Bronchial epithelial cell (primary cell): ENCODE data around the gene KIT. TPM values are rescaled to one million over a fixed set of nuclear protein-coding genes. Genes with fewer than 3 reads are reported as not detected.

Experiments used
- DNase-seq: peaks from one replicate; pipeline ENCODE4 v3.0.0-alpha.2; 2010; ENCODE audit warnings: low read depth
- FAIRE-seq: peaks from 2 replicates; lab custom pipeline; 2011; peaks lifted over from hg19 to GRCh38; lab: Jason Lieb, UNC
- H3K27me3 ChIP-seq: 2 replicates; pipeline ENCODE4 v1.5.1; 2011; ENCODE audit warnings: low read length; ENCODE audit not compliant: control insufficient read depth, insufficient read depth
- H3K36me3 ChIP-seq: 2 replicates; pipeline ENCODE4 v1.5.1; 2011; ENCODE audit warnings: low read length; ENCODE audit not compliant: control insufficient read depth, insufficient read depth
- H3K4me3 ChIP-seq: 2 replicates; pipeline ENCODE4 v1.5.1; 2011; ENCODE audit warnings: mild to moderate bottlenecking, low read depth, low read length, control low read depth
- total RNA-seq: library from RNA; depleted of rRNA; stranded (reverse); fragments of >200 nt; gene quantifications from 2 replicates; pipeline ENCODE4 v1.2.1, GENCODE V29; 2014
- TF ChIP-seq, protein P1 (sequence below): IDR thresholded peaks from 2 replicates; pipeline ENCODE4 v1.5.1; 2011; ENCODE audit warnings: mild to moderate bottlenecking, moderate library complexity, low read length, control low read depth, inconsistent platforms; ENCODE audit not compliant: insufficient read depth, severe bottlenecking

KIT gene
- total RNA-seq, 1 donor from 2014 or later: under 0.01 TPM

DNA sequence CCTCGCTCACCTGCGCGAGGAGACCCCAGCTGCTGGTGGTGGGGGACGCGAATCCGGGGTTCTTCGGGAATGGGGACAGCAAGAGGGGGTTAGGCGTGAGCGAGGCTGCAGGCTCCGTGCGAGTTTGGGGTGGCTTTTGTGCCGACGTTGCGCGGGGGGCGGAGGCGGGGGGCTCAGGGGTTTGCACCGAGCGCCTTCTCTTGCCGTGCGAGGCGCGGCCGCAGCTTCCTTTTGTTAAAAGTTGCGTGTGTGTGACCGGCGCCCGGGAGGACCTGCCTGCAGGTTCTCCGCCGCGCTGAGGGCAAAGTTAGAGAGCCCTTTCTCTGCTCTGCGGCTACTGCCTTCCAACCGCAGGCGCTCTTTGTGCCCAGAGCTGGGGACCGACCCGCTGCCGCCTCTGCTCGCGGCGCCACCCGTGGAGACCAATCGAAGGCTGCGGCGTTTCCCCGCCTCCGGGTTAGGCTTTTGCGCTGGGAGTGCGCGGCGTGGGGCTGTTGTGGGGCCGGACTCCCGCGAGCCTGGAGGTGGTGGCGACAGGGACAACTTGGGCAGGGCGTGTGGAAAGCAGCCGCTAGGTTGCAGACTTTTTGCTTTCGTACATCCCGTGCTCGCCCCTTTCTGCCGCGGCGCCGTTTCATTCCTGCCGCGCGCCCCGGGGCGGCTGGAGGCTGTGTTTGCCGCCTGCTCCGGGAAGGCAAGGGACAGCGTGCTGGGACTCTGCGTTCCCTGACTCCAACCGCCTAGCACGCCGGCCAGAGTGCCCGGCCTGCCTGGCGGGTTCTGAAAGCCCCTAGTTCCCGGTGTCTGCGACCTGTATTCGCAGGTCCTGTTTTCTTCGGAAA, 716 bp downstream of the KIT start:
- DNase-seq (no peak), FAIRE-seq (no peak)
- no peaks in the 10 kb centered on the region for H3K36me3 ChIP-seq
- TF ChIP-seq, protein P1, sequence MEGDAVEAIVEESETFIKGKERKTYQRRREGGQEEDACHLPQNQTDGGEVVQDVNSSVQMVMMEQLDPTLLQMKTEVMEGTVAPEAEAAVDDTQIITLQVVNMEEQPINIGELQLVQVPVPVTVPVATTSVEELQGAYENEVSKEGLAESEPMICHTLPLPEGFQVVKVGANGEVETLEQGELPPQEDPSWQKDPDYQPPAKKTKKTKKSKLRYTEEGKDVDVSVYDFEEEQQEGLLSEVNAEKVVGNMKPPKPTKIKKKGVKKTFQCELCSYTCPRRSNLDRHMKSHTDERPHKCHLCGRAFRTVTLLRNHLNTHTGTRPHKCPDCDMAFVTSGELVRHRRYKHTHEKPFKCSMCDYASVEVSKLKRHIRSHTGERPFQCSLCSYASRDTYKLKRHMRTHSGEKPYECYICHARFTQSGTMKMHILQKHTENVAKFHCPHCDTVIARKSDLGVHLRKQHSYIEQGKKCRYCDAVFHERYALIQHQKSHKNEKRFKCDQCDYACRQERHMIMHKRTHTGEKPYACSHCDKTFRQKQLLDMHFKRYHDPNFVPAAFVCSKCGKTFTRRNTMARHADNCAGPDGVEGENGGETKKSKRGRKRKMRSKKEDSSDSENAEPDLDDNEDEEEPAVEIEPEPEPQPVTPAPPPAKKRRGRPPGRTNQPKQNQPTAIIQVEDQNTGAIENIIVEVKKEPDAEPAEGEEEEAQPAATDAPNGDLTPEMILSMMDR: no peak
- peaks cover 36% of the 10 kb centered on the region for H3K27me3 ChIP-seq
- H3K4me3 ChIP-seq: peak overlapping the region; percentile 25

DNA sequence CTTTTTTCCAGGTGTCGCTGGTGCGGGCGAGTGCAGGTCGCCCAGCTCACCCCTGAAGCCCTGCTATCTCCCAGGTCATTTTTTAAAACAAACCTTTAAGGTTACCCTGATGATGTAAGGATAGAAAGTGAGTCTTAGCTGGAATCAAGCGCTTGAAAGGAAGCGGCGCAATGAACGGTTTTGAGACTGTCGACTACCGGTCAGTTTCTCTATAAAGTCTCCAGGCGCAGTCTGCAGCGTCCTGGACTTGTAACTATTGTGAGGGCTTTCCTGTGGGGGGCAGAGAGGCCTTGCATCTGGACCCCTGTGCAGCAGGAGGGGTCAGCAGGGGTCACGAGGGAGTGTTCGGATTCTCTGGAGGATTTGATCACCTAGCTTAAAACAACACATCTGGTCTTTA, 1.6 kb downstream of the KIT start:
- peaks cover 36% of the 10 kb centered on the region for H3K27me3 ChIP-seq
- TF ChIP-seq, protein P1: no peak
- H3K36me3 ChIP-seq: no peaks in the 10 kb centered on the region
- FAIRE-seq (no peak), DNase-seq (no peak)
- H3K4me3 ChIP-seq: no peak overlapping the region

DNA sequence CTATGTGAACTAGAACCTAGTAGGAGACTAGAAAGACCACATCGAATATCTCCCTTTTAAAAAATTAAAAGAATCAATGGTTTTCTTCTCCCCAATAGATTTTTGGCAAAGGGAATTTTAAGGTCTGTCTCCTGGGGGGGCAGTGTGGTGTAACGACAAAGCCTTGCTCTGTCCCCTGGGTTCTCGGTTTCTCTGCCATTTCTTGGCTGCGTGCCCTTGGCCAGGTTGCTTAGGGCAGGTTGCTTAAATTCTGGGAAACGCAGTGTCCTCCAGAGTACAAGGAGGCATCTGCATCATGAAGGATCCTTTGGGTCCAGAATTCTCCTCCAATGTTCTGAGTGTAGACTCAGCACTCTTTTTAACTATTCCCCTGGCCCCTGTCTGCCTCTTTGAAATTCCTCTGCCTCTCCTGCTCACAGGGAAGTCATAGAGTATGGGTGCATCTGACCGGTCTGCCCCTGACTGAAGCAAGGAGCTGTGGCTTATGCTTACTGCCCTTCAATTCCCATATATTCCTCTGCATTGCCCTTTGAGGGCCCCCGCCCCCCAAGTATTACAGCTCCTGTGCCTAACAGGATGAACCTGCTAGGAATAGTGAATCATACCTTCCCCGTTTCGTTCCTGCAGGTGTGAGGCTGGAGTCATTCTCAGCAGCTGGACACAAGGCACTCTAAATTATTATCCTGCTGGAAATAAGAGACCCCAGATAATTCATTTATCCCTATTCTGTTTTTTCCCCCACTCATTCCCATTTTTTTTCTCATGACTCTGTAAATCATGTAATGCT, 2.2 kb downstream of the KIT start:
- Histone ChIP-seq H3K36me3 (no peaks in the 10 kb centered on the region), H3K27me3 (peaks cover 36% of the 10 kb centered on the region), H3K4me3 (no peak overlapping the region)
- DNase-seq: peak; percentile 32
- TF ChIP-seq, protein P1: no peak
- no peak for FAIRE-seq

DNA sequence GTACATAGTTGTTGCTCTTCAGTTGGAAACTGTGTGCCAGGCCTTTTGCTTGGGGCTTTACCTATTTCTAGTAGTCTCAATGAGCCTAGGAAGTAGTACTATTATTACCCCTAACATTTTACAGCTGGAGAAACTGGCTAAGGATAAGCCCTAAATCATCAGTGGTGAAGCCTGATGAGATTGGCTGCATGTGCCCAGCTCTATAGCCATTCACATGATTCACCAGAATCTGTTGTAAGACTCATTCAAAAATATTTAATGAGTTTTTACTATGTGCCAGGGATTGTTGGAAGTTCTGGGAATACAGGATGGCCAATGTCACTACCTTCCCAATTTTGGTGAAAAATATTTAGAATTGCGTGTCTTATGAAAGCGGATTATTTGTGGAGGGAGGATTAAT, 2.8 kb downstream of the KIT start:
- FAIRE-seq: no peak
- no peak for DNase-seq
- Histone ChIP-seq H3K27me3 (peaks cover 36% of the 10 kb centered on the region), H3K36me3 (no peaks in the 10 kb centered on the region), H3K4me3 (no peak overlapping the region)
- TF ChIP-seq, protein P1: no peak

DNA sequence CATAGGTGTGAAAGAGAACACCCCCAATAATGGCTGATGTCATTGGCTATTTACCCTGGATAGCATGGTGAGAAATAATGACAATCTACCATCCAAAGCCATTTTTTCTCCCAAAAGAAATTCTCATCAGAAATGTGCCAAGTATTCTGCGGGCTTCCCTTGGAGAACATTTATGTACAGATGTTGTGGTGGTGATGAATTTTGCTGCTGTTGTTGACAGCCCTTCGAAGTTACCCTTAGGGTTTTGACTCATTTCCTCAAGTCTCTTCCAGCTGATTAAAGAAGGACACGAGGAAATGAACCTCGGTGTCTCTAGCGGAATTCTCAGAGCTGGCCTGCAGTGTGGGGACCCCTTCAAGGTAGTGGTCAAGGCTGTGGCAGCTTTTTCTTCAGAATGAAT, 3.4 kb downstream of the KIT start:
- DNase-seq (peak; percentile 39), FAIRE-seq (no peak)
- TF ChIP-seq, protein P1: no peak
- H3K36me3 ChIP-seq: no peaks in the 10 kb centered on the region
- peaks cover 36% of the 10 kb centered on the region for H3K27me3 ChIP-seq
- no peak overlapping the region for H3K4me3 ChIP-seq
